Endothelial cell of umbilical vein (primary cell): ENCODE measurements around the gene SLC9A9. TPM values are rescaled to one million over a fixed set of nuclear protein-coding genes. Genes with fewer than 3 reads are reported as not detected.

Experiments used
- BruUV-seq: library from RNA; stranded (reverse); fragments of 400-500 nt; replicated peaks from 2 replicates; lab custom pipeline; 2021; lab: Mats Ljungman, UMichigan
- CTCF ChIA-PET: fragments of 300-600, 350-600 bp; sonication (Branson Sonifier 250); formaldehyde crosslinking; loops from one replicate; lab custom pipeline; 2021; ENCODE audit warnings: antibody characterized with exemption, inconsistent platforms; lab: Charles Lee
- POLR2A ChIA-PET: fragments of 300-600, 350-600 bp; sonication (Branson Sonifier 250); formaldehyde crosslinking; loops from one replicate; lab custom pipeline; 2021; ENCODE audit warnings: antibody characterized with exemption, inconsistent platforms; lab: Charles Lee
- DNase-seq: peaks from one replicate; pipeline ENCODE4 v3.0.0-alpha.2; 2011; ENCODE audit warnings: low read depth, low spot score
- FAIRE-seq: peaks from 2 replicates; lab custom pipeline; 2011; peaks lifted over from hg19 to GRCh38; lab: Jason Lieb, UNC
- H2AFZ ChIP-seq: 2 replicates; pipeline ENCODE4 v1.6.0; 2012; ENCODE audit warnings: low read depth, low read length, control low read depth, inconsistent platforms
- H3K27ac ChIP-seq: 2 replicates; pipeline ENCODE4 v1.5.1; 2011; ENCODE audit warnings: low read depth, mild to moderate bottlenecking, control low read depth, low read length, moderate library complexity; ENCODE audit not compliant: insufficient read depth
- H3K27me3 ChIP-seq, 2 experiments: 2 replicates each; pipeline versions ENCODE4 v1.6.0 to v1.6.1; 2011; ENCODE audit warnings: low read length in 2 of 2, mixed read lengths in 1 of 2; ENCODE audit not compliant: control insufficient read depth in 2 of 2, insufficient read depth in 2 of 2
- H3K36me3 ChIP-seq, 2 experiments: 2 replicates in 1 of 2; 3 replicates in 1 of 2; pipeline ENCODE4 v1.5.1; 2011; ENCODE audit warnings: low read length in 2 of 2, mild to moderate bottlenecking in 1 of 2, moderate library complexity in 1 of 2; ENCODE audit not compliant: control insufficient read depth in 2 of 2, insufficient read depth in 2 of 2; ENCODE audit errors: extremely low read depth in 1 of 2
- H3K4me1 ChIP-seq: 3 replicates; pipeline ENCODE4 v1.5.1; 2011; ENCODE audit warnings: mild to moderate bottlenecking, low read length; ENCODE audit not compliant: control insufficient read depth, insufficient read depth; ENCODE audit errors: extremely low read depth
- H3K4me2 ChIP-seq: 2 replicates; pipeline ENCODE4 v1.6.1; 2011; ENCODE audit warnings: low read length, control low read depth, mixed read lengths; ENCODE audit not compliant: insufficient read depth
- H3K4me3 ChIP-seq, 3 experiments: fragments of 200-600 bp in 1 of 3; sonication (generic), shearing (Covaris generic) in 1 of 3; replicated peaks in 1 of 3; 2 replicates each; pipeline ENCODE4 v1.5.1; 2011 to 2016; ENCODE audit warnings: control low read depth in 3 of 3, low read length in 3 of 3, mild to moderate bottlenecking in 2 of 3, inconsistent platforms in 1 of 3, low read depth in 1 of 3, moderate library complexity in 1 of 3; ENCODE audit not compliant: insufficient read depth in 1 of 3
- H3K79me2 ChIP-seq: 2 replicates; pipeline ENCODE4 v1.6.0; 2012; ENCODE audit warnings: low read length, inconsistent platforms; ENCODE audit not compliant: control insufficient read depth, insufficient read depth
- H3K9ac ChIP-seq: replicated peaks from 2 replicates; pipeline ENCODE3; 2011; ENCODE audit warnings: low read length, control low read depth; ENCODE audit not compliant: insufficient read depth; ENCODE audit errors: extremely low read depth
- H3K9me1 ChIP-seq: replicated peaks from 3 replicates; pipeline ENCODE4 v1.6.0; 2011; ENCODE audit warnings: mild to moderate bottlenecking, low read length; ENCODE audit not compliant: control insufficient read depth, insufficient read depth; ENCODE audit errors: extremely low read depth
- H3K9me3 ChIP-seq: replicated peaks from 2 replicates; pipeline ENCODE4 v1.5.1; 2012; ENCODE audit warnings: low read length, inconsistent platforms; ENCODE audit not compliant: control insufficient read depth, insufficient read depth
- H4K20me1 ChIP-seq: replicated peaks from 2 replicates; pipeline ENCODE3; 2011; ENCODE audit warnings: mild to moderate bottlenecking, low read length; ENCODE audit not compliant: control insufficient read depth, insufficient read depth; ENCODE audit errors: extremely low read depth
- CTCF ChIP-seq, 2 donors: IDR thresholded peaks; 1 replicate in 1 of 2; 2 replicates in 1 of 2; pipeline ENCODE4 v1.5.1; 2011; ENCODE audit warnings: low read length in 2 of 2, mild to moderate bottlenecking in 2 of 2, moderate library complexity in 2 of 2, control low read depth in 1 of 2, inconsistent platforms in 1 of 2, low read depth in 1 of 2; ENCODE audit not compliant: insufficient read depth in 1 of 2; ENCODE audit errors: extremely low read depth in 1 of 2
- FOS ChIP-seq: IDR thresholded peaks from 2 replicates; pipeline ENCODE4 v1.6.1; 2011; ENCODE audit warnings: mild to moderate bottlenecking, low read length, moderate library complexity, borderline replicate concordance; ENCODE audit not compliant: insufficient read depth
- GATA2 ChIP-seq: IDR thresholded peaks from 2 replicates; pipeline ENCODE4 v1.7.0; 2011; ENCODE audit warnings: low read depth, mild to moderate bottlenecking, moderate library complexity, mixed read lengths, low read length; ENCODE audit not compliant: insufficient read length, insufficient read depth
- JUN ChIP-seq: IDR thresholded peaks from 2 replicates; pipeline ENCODE4 v1.6.1; 2011; ENCODE audit warnings: borderline replicate concordance, low read depth; ENCODE audit not compliant: insufficient read length, insufficient read depth
- dilution Hi-C: fragments of 300-500 bp; cut with MboI; formaldehyde crosslinking; loops from one replicate; pipeline ENCODE4 v1.15.0; 2019; ENCODE audit warnings: low sequenced_read_pairs; ENCODE audit not compliant: extremely low pct_ligation_motif_present
- intact Hi-C: fragments of 100-400 bp; cut with micrococcal nuclease; formaldehyde crosslinking; loops from one replicate; pipeline ENCODE4 v1.10.0; 2022
- polyA plus RNA-seq, 4 experiments: library from polyadenylated mRNA; depleted of rRNA in 3 of 4; stranded (reverse) in 3 of 4; unstranded in 1 of 4; fragments of >200 nt; gene quantifications; 2 replicates each; pipeline versions ENCODE4 v1.2.1 to v1.2.3, GENCODE V29; 2011 to 2012; ENCODE audit warnings: missing spikeins in 1 of 4
- total RNA-seq: library from RNA; stranded (reverse); gene quantifications from 2 replicates; pipeline ENCODE4 v1.2.3, GENCODE V29; 2021
- TF ChIP-seq, protein P1 (sequence below): IDR thresholded peaks from 2 replicates; pipeline ENCODE4 v1.6.1; 2011; ENCODE audit not compliant: insufficient read depth, insufficient read length

The SLC9A9 gene
- total and polyA plus RNA-seq, 2 donors (not counting 3 experiments of a cell fraction or from before 2014, with no cell fraction given): 1.5 to 1.8 TPM

- H3K9me3 ChIP-seq: no peaks in the 10 kb centered on the region
- CTCF ChIA-PET: interaction anchor here (0.9 kb wide), 1 partner anchor 16 kb away, joined by 3 read pairs; no protein-coding TSS in a partner anchor
- no peak for TF ChIP-seq JUN
- TF ChIP-seq, protein P1, sequence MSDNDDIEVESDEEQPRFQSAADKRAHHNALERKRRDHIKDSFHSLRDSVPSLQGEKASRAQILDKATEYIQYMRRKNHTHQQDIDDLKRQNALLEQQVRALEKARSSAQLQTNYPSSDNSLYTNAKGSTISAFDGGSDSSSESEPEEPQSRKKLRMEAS: no peak
- no peak for TF ChIP-seq CTCF (IDR thresholded peaks at IDR 0.05; ENCODE audit: extremely low read depth in 1 of 2, insufficient read depth in 1 of 2, low read depth in 1 of 2, low read length in 2 of 2)
- TF ChIP-seq GATA2: no peak
- TF ChIP-seq FOS: no peak
- H3K4me3 ChIP-seq: no peak overlapping the region
- intact Hi-C loops: loop anchor here (10.0 kb wide), 1 partner anchor 325 kb away; no protein-coding TSS in a partner anchor
- no peaks in the 10 kb centered on the region for H4K20me1 ChIP-seq
- H3K79me2 ChIP-seq: no peaks in the 10 kb centered on the region
- no peak for DNase-seq
- H3K4me2 ChIP-seq: no peak overlapping the region
- no peaks in the 10 kb centered on the region for H3K9me1 ChIP-seq
- no TSS peak for BruUV-seq
- dilution Hi-C loops: no loop called here
- POLR2A ChIA-PET: no interaction called here
- H3K27ac ChIP-seq: no peak overlapping the region
- H2AFZ ChIP-seq: no peak overlapping the region
- no peaks in the 10 kb centered on the region for H3K27me3 ChIP-seq
- FAIRE-seq: no peak
- no peak overlapping the region for H3K9ac ChIP-seq
- H3K4me1 ChIP-seq: no peaks in the 10 kb centered on the region
- H3K36me3 ChIP-seq: no peaks in the 10 kb centered on the region
Observed at GRCh38 chr3:143769616-143770015, 78.7 kb downstream of the SLC9A9 start.
